ENCODE measurements around the gene NEURL1.

DNA sequence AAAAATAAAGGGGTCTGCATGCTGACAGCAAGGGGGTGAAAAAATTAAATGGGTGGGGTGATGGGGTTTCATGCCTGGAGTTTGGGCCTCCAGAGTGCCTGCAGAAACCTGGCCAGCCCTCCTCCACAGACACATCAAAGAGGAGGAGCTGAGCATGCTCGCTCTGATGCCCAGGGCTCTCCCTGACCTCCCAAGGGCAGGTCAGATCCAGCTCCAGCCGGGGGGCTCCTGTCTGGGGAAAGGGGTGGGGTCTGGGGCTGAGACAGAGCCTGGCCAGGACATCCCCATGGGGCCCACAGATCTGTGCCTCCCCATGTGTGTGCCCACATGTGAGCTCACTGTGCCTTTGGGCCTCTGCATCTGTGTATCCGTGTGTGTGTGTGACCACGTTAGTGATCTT, 33.9 kb upstream of the NEURL1 start:
- TF ChIP-seq, protein P1, sequence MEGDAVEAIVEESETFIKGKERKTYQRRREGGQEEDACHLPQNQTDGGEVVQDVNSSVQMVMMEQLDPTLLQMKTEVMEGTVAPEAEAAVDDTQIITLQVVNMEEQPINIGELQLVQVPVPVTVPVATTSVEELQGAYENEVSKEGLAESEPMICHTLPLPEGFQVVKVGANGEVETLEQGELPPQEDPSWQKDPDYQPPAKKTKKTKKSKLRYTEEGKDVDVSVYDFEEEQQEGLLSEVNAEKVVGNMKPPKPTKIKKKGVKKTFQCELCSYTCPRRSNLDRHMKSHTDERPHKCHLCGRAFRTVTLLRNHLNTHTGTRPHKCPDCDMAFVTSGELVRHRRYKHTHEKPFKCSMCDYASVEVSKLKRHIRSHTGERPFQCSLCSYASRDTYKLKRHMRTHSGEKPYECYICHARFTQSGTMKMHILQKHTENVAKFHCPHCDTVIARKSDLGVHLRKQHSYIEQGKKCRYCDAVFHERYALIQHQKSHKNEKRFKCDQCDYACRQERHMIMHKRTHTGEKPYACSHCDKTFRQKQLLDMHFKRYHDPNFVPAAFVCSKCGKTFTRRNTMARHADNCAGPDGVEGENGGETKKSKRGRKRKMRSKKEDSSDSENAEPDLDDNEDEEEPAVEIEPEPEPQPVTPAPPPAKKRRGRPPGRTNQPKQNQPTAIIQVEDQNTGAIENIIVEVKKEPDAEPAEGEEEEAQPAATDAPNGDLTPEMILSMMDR (IDR thresholded peaks at IDR 0.05; ENCODE audit: insufficient read depth, low read length, poor library complexity, severe bottlenecking) = no peak
- no peak for TF ChIP-seq EZH2phosphoT487 (conservative IDR thresholded peaks at IDR 0.05; ENCODE audit: low read length)
